Fibroblast of lung (primary cell): ENCODE results near the gene SCGB1C2. TPM values are rescaled to one million over a fixed set of nuclear protein-coding genes. Genes with fewer than 3 reads are reported as not detected.

ENCODE experiments used
- DNase-seq, 2 donors: peaks; one replicate each; pipeline versions ENCODE4 v3.0.0 to v3.0.0-alpha.2; 2010; ENCODE audit warnings: low read depth in 2 of 2
- H2AFZ ChIP-seq: 2 replicates; pipeline ENCODE4 v1.5.1; 2012; ENCODE audit warnings: low read length, control low read depth, inconsistent platforms
- H3K27ac ChIP-seq: 2 replicates; pipeline ENCODE4 v1.5.1; 2011; ENCODE audit warnings: low read length, control low read depth; ENCODE audit not compliant: insufficient read depth
- H3K27me3 ChIP-seq: 2 replicates; pipeline ENCODE4 v1.5.1; 2011; ENCODE audit warnings: mild to moderate bottlenecking, low read length; ENCODE audit not compliant: control insufficient read depth, insufficient read depth
- H3K36me3 ChIP-seq: 2 replicates; pipeline ENCODE4 v1.5.1; 2011; ENCODE audit warnings: low read length; ENCODE audit not compliant: control insufficient read depth, insufficient read depth
- H3K4me1 ChIP-seq: 2 replicates; pipeline ENCODE4 v1.5.1; 2011; ENCODE audit warnings: low read length; ENCODE audit not compliant: control insufficient read depth, insufficient read depth; ENCODE audit errors: extremely low read depth
- H3K4me2 ChIP-seq: 2 replicates; pipeline ENCODE4 v1.5.1; 2011; ENCODE audit warnings: low read length, control low read depth; ENCODE audit not compliant: insufficient read depth; ENCODE audit errors: extremely low read depth
- H3K4me3 ChIP-seq, 4 experiments: fragments of 200-600 bp in 1 of 4; sonication (generic) in 1 of 4; replicated peaks in 1 of 4; 2 replicates each; pipeline ENCODE4 v1.5.1; 2011 to 2016; ENCODE audit warnings: low read length in 4 of 4, low read depth in 3 of 4, mild to moderate bottlenecking in 3 of 4, control low read depth in 2 of 4, inconsistent platforms in 1 of 4, mixed read lengths in 1 of 4; ENCODE audit not compliant: insufficient read depth in 1 of 4; ENCODE audit errors: control extremely low read depth in 1 of 4
- H3K79me2 ChIP-seq: 2 replicates; pipeline ENCODE4 v1.5.1; 2012; ENCODE audit warnings: mild to moderate bottlenecking, low read length, inconsistent platforms; ENCODE audit not compliant: control insufficient read depth, insufficient read depth
- H3K9ac ChIP-seq: 2 replicates; pipeline ENCODE4 v1.5.1; 2011; ENCODE audit warnings: mild to moderate bottlenecking, low read length, control low read depth; ENCODE audit not compliant: insufficient read depth
- H3K9me3 ChIP-seq: 2 replicates; pipeline ENCODE4 v1.5.1; 2012; ENCODE audit warnings: low read depth, low read length; ENCODE audit not compliant: control insufficient read depth, insufficient read depth
- H4K20me1 ChIP-seq: 2 replicates; pipeline ENCODE4 v1.5.1; 2011; ENCODE audit warnings: low read length; ENCODE audit not compliant: control insufficient read depth, insufficient read depth; ENCODE audit errors: extremely low read depth
- EZH2 ChIP-seq: IDR thresholded peaks from 2 replicates; pipeline ENCODE4 v1.5.1; 2012; ENCODE audit warnings: low read length, control low read depth, mild to moderate bottlenecking; ENCODE audit errors: missing control alignments
- polyA plus RNA-seq, 2 donors: library from polyadenylated mRNA; depleted of rRNA in 1 of 2; stranded (reverse) in 1 of 2; unstranded in 1 of 2; fragments of >200 nt; gene quantifications; 2 replicates each; pipeline ENCODE4 v1.2.1, GENCODE V29; 2011 to 2012; ENCODE audit warnings: missing spikeins in 1 of 2
- total RNA-seq: library from RNA; depleted of rRNA; stranded (reverse); fragments of >200 nt; gene quantifications from 2 replicates; pipeline ENCODE4 v1.2.1, GENCODE V29; 2014
- TF ChIP-seq, protein P1 (sequence below), 2 donors: IDR thresholded peaks in 1 of 2; conservative IDR thresholded peaks in 1 of 2; 1 replicate in 1 of 2; 2 replicates in 1 of 2; pipeline ENCODE4 v1.5.1; 2011 to 2012; ENCODE audit warnings: low read length in 2 of 2, control low read depth in 1 of 2, inconsistent platforms in 1 of 2, low read depth in 1 of 2, mild to moderate bottlenecking in 1 of 2

The SCGB1C2 gene
- total and polyA plus RNA-seq, 2 donors (not counting 1 experiment from before 2014, with no cell fraction given) = not detected

DNA sequence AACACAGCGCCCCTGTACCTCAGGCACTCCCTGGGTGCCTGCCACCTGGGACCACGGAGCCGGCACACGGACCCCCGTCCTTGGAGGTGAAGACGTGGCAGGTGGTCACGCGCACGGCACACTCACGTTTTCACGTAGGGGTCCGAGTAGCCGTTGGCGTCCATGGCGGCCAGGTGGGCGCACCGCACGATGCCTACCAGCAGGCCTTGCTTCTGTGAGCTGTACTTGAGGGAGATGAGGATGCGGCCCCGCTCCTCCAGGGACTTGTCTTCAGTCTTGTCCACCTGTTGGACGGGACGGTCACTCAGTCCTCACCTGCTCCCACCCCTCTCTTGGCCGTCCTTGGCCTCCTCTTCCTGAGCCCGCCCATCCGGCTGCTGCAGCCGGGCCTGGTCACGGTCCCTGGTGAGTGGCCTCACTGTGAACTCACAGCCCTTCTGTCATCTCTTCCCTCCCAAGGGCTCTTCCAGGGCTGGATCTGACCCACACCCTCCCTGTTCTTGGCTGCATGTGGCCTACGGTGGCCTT, 18.8 kb downstream of the SCGB1C2 start:
- no peaks in the 10 kb centered on the region for H3K4me1 ChIP-seq
- H3K79me2 ChIP-seq = no peaks in the 10 kb centered on the region
- no peak overlapping the region for H3K27ac ChIP-seq
- no peaks in the 10 kb centered on the region for H3K27me3 ChIP-seq
- no peak for DNase-seq
- no peak overlapping the region for H3K4me2 ChIP-seq
- H3K4me3 ChIP-seq = no peak overlapping the region
- no peak for TF ChIP-seq EZH2
- TF ChIP-seq, protein P1, sequence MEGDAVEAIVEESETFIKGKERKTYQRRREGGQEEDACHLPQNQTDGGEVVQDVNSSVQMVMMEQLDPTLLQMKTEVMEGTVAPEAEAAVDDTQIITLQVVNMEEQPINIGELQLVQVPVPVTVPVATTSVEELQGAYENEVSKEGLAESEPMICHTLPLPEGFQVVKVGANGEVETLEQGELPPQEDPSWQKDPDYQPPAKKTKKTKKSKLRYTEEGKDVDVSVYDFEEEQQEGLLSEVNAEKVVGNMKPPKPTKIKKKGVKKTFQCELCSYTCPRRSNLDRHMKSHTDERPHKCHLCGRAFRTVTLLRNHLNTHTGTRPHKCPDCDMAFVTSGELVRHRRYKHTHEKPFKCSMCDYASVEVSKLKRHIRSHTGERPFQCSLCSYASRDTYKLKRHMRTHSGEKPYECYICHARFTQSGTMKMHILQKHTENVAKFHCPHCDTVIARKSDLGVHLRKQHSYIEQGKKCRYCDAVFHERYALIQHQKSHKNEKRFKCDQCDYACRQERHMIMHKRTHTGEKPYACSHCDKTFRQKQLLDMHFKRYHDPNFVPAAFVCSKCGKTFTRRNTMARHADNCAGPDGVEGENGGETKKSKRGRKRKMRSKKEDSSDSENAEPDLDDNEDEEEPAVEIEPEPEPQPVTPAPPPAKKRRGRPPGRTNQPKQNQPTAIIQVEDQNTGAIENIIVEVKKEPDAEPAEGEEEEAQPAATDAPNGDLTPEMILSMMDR (conservative IDR thresholded peaks at IDR 0.05 in 1 of 2, IDR thresholded peaks at IDR 0.05 in 1 of 2; ENCODE audit: low read depth in 1 of 2, low read length in 2 of 2) = no peak
- H3K9ac ChIP-seq = no peak overlapping the region
- H3K36me3 ChIP-seq = no peaks in the 10 kb centered on the region
- no peaks in the 10 kb centered on the region for H4K20me1 ChIP-seq
- H2AFZ ChIP-seq = no peak overlapping the region
- H3K9me3 ChIP-seq = no peaks in the 10 kb centered on the region

DNA sequence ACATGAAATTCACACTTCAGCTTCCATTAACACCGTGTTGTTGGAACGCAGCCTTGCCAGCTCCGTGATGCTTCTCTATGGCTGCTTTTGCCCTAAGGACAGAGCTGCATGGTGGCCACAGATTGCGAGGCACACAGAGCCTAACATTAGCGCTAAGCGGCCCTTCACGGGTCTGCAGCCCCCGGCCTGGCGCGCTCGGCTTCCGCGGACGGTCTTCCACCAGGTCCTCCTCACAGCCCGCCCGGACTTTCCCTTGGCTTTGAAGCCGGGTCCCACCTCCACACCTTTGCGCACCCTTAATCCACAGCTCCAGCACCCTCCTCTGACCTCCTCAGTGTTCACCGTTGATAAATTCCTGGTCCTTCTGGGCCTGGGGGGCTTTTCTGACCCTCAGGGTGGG, 19.6 kb downstream of the SCGB1C2 start:
- Histone ChIP-seq H2AFZ (no peak overlapping the region), H3K27me3 (no peaks in the 10 kb centered on the region)

DNA sequence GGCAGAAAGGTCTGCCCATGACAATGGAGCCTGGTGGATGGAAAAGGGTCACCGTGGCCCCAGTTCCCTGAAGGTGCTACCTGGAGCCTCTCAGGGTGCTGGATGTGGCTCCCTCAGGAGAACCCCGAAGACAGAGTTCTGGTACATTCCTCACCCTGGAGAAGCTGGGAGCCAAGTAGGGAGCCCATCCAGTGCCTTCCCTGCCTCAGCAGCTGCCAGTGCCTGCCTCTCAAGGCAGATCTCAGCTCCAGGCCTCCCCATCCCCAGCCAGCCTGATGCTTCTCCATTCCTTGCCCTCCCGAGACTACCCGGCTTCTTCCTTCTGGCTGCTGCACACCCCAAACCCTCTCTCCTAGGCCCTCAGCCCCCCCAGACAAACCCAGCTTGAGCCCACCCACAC, 20.5 kb downstream of the SCGB1C2 start:
- H3K9ac ChIP-seq = no peak overlapping the region
- H3K4me1 ChIP-seq = no peaks in the 10 kb centered on the region
- H3K4me2 ChIP-seq = no peak overlapping the region
- no peaks in the 10 kb centered on the region for H3K79me2 ChIP-seq
- no peaks in the 10 kb centered on the region for H4K20me1 ChIP-seq
- no peak overlapping the region for H3K27ac ChIP-seq
- no peaks in the 10 kb centered on the region for H3K9me3 ChIP-seq
- no peak overlapping the region for H3K4me3 ChIP-seq
- H3K27me3 ChIP-seq = no peaks in the 10 kb centered on the region
- TF ChIP-seq EZH2 = no peak
- TF ChIP-seq, protein P1 (conservative IDR thresholded peaks at IDR 0.05 in 1 of 2, IDR thresholded peaks at IDR 0.05 in 1 of 2; ENCODE audit: low read depth in 1 of 2, low read length in 2 of 2) = no peak
- no peaks in the 10 kb centered on the region for H3K36me3 ChIP-seq
- no peak for DNase-seq
- H2AFZ ChIP-seq = no peak overlapping the region

More for the DNA sequence above, 19.6 kb downstream of the SCGB1C2 start:
- H3K4me2 ChIP-seq = no peak overlapping the region
- no peaks in the 10 kb centered on the region for H3K36me3 ChIP-seq
- H3K79me2 ChIP-seq = no peaks in the 10 kb centered on the region
- H3K27ac ChIP-seq = no peak overlapping the region
- H3K4me3 ChIP-seq = no peak overlapping the region
- TF ChIP-seq, protein P1 (conservative IDR thresholded peaks at IDR 0.05 in 1 of 2, IDR thresholded peaks at IDR 0.05 in 1 of 2; ENCODE audit: low read depth in 1 of 2, low read length in 2 of 2) = no peak
- no peak for TF ChIP-seq EZH2
- no peaks in the 10 kb centered on the region for H3K4me1 ChIP-seq
- no peaks in the 10 kb centered on the region for H4K20me1 ChIP-seq
- no peak overlapping the region for H3K9ac ChIP-seq
- H3K9me3 ChIP-seq = no peaks in the 10 kb centered on the region
- DNase-seq = no peak
